GM18867 (cell line): ENCODE measurements around the gene MISP.
"Not testable (repeated sequence)": the region's sequence is repeated elsewhere in the genome, so short reads cannot be mapped to it uniquely, and the experiment has no call there.

Experiments
- ATAC-seq: cut with Tn5 transposase; IDR thresholded peaks from one replicate; pipeline ENCODE4 v1.9.1; 2021; ENCODE audit warnings: mild to moderate bottlenecking, moderate library complexity; ENCODE audit not compliant: unreplicated experiment

The MISP gene

DNA sequence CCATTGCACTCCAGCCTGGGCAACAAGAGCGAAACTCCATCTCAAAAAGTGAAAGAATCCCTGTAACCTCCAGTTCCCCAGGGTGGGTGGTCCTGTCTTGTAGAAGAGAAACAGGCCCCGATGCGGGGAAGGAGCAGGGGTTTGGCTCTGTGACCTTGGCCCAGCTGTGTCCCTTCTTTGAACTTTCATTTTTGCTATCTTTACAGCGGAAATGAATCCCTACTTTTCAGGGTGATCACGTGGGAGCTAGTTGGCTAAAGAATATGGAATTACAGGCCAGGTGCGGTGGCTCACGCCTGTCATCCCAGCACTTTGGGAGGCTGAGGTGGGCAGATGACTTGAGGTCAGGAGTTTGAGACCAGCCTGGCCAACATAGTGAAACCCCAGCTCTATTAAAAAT lies 5.8 kb upstream of the MISP start:
- not testable (repeated sequence) for ATAC-seq

DNA sequence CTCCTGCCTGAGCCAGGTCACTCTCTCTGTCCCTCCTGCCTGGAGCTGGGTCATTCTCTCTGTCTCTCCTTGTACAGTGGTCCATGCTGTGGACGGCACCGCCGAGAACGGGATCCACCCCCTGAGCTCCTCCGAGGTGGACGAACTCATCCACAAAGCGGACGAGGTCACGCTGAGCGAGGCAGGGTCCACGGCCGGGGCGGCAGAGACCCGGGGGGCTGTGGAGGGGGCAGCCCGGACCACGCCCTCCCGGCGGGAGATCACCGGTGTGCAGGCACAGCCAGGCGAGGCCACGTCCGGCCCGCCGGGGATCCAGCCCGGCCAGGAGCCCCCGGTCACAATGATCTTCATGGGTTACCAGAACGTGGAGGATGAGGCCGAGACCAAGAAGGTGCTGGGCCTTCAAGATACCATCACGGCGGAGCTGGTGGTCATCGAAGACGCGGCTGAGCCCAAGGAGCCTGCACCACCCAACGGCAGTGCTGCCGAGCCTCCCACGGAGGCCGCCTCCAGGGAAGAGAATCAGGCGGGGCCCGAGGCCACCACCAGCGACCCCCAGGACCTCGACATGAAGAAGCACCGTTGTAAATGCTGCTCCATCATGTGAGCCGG lies 4.6 kb upstream of the MISP start:
- ATAC-seq: no peak

DNA sequence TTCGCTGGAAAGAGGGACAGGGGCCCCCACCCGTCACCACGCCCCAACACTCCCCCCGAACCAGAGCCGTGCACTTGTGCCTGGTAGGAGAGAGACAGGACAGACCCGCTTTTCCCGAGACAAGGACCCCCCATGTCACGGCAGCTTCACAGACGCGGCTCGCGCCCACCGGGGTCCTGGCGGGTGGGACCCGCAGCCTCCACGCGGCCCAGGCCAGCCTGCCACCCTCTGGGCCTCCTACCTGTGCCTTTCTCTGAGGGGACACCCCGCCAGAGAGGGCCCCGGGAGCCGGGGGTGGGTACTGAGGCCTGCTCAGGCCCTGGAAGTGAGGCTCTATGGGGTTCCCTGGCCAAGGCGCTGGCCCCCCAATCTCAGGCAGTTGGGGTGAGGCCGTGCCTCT lies 4.0 kb upstream of the MISP start:
- no peak for ATAC-seq

DNA sequence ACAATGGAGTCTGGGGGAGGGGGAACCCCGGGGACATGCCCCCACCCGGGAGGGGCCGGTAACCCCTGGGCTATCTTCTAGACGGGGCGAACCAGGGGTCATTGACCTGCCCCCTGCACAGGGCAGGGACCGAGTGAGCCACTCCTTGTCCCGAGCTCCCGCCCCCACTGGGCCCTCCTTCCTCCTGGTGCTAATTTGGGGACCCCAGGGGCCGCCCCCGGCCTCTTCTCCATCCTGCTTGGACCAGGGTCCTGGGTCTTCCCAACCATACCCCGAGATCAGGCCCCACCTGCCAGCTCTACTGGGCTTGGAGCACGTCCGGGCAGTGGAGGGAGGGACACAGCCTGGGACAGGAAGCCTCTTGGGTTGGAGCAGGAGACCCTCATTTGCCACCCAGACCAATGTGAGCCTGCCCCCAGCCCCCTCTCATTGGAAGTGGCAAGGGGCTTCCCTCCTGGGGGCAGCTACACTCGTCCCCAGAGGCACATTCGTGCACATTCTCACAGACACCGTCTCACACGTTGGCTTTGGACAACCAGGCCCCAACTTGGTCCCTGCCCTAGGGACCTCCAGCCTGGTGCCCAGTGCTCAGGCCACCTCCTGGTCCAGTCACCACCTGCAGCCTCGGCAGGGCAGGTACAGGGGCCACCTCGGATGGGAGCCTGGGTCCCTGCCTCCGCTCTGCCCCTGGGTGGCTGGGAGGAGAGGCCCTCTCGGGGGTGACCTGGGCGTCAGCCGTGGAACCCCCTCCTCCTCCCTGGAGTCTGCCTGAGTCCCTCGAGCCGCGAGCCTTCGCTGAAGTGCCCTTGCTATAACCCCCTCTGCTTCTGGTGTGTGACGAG lies 3.3 kb upstream of the MISP start:
- no peak for ATAC-seq

- ATAC-seq: no peak
Measured at GRCh38 chr19:748274-748598, 2.7 kb upstream of the MISP start.

GRCh38 chr19:749811-750210 lies 1.1 kb upstream of the MISP start:
- ATAC-seq: no peak

- no peak for ATAC-seq
Measured at GRCh38 chr19:751501-752341, 809 bp downstream of the MISP start.

GRCh38 chr19:752652-753517 lies 2.0 kb downstream of the MISP start:
- ATAC-seq: no peak

DNA sequence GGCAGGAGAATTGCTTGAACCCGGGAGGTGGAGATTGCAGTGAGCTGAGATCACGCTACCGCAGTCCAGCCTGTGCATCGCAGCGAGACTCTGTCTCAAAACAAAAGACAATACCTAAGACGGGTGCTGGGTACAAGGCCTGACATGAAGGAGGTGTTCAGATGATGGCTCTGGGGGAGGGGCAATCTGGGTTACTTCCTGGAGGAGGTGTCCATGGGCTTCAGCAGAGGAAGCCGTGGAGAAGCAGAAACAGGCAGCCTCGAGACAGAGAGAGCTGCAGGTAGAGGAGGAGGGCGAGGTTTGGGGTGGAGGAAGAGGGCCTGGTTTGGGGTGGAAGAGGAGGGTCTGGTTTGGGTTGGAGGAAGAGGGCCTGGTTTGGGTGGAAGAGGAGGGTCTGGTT lies 3.6 kb downstream of the MISP start:
- ATAC-seq: no peak

DNA sequence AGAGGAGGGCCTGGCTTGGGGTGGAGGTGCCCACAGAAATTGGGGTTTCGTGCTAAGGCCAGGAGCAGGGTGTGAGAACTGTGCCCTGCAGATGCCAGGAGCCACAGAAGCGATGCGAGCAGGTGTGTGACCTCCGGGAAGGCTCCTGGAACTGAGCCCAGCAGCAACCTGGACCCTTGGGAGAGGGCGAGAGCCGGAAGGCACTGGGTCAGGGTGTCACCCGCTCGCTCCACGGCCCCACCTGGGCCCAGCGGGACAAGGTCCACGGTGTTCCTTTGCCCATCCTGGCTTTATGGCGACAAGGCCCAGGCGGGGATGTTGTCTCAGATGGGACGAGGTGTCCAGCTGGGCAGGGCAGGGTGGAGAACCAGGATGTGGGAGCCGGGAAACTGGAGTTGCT lies 4.2 kb downstream of the MISP start:
- ATAC-seq: no peak

- ATAC-seq: no peak
Measured at GRCh38 chr19:756236-756635, 5.3 kb downstream of the MISP start.

GRCh38 chr19:756821-757688 lies 6.1 kb downstream of the MISP start:
- no peak for ATAC-seq

GRCh38 chr19:757811-758668 lies 7.1 kb downstream of the MISP start:
- no peak for ATAC-seq

- ATAC-seq: no peak
Measured at GRCh38 chr19:763181-763580, 12.3 kb downstream of the MISP start.

DNA sequence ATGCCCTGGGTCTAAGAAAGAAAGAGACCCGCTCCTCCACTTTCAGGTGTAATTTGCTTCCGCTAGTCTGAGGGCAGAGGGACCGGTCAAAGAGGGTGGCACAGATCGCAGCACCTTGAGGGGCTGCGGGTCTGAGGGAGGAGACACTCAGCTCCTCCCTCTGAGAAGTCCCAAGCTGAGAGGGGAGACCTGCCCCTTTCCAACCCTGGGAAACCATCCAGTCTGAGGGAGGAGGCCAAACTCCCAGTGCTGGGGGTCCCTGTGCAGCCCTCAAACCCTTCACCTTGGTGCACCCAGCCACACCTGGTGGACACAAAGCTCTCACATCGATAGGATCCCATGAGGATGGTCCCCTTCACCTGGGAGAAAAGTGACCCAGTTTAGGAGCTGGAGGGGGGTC lies 13.0 kb downstream of the MISP start:
- no peak for ATAC-seq

DNA sequence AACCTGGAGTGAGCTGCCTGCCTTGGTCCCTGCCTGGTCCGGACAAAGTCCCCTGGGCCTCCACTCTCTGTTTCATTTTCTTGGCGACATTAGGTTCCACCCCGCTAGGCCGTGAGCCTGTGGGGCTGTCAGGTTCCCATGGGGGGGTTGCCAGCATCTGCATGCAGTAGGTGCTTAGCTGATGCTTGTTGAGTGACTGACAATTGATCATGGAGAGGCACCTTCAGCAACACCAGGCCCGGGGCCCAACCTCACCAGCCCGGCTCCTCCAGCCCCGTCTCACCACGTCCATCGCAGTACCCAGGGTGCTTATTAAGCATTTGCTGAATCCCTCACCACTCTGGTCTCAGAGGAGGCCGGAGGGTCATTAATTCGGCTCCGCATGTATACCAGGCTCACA lies 13.4 kb downstream of the MISP start:
- ATAC-seq: no peak

- no peak for ATAC-seq
Measured at GRCh38 chr19:765179-765738, 14.3 kb downstream of the MISP start.

- ATAC-seq: no peak
Measured at GRCh38 chr19:768424-768823, 17.5 kb downstream of the MISP start.

DNA sequence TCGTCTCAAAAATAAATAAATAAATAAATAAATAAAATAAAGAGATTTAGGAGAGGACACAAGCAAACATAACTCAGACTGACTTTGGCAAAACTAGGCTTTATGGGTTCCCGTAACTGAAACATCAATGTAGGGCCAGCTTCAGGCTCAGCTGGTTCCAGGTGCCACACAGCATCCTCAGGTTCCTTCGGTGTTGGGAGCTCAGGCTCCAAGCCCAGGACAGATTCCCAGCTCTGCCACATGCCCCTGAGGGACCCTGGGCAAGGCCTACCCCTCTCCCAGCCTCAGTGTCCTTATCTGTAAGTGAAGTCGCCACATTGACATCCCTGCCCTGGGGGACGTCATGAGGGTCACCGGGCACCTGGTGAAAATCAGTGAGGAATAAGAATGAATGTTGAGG lies 18.7 kb downstream of the MISP start:
- no peak for ATAC-seq
